ENCODE measurements around the gene CYB5A. TPM values are rescaled to one million over a fixed set of nuclear protein-coding genes. Genes with fewer than 3 reads are reported as not detected.
"Not testable (repeated sequence)": the region's sequence is repeated elsewhere in the genome, so short reads cannot be mapped to it uniquely, and the experiment has no call there.

The CYB5A gene
- total RNA-seq, 1 donor from 2014 or later: 36.0 TPM

DNA sequence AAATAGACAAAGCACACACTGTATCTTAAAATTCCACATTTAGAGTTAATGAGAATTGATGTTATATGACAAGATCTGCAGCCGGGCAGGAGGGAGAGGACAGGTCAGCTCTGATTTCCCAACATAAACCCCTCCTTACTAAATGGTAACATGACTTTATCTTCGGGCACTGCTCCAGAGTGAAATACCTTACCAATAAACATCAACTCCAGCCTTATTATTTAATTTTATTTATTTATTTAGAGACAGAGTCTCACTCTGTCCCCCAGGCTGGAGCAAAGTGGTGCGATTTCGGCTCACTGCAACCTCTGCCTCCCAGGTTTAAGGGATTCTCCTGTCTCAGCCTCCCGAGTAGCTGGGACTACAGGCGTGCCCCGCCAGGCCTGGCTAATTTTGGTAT is 1.7 kb downstream of the CYB5A start:
- H3K4me3 Mint-ChIP-seq: no peak overlapping the region
- H3K27ac Mint-ChIP-seq: no peak overlapping the region
- H3K4me1 Mint-ChIP-seq (ENCODE audit: low read depth): peaks cover 14% of the 10 kb centered on the region
- intact Hi-C loops (cut with micrococcal nuclease): loop anchor here (2.0 to 5.0 kb wide), 3 partner anchors 38 to 93 kb away; no protein-coding TSS in a partner anchor
- H3K36me3 Mint-ChIP-seq (ENCODE audit: low read depth): peaks cover 2% of the 10 kb centered on the region
- DNase-seq (ENCODE audit: low spot score): no peak
- H3K27me3 Mint-ChIP-seq (ENCODE audit: insufficient read depth): peaks cover 20% of the 10 kb centered on the region
- no peaks in the 10 kb centered on the region for H3K9me3 Mint-ChIP-seq

DNA sequence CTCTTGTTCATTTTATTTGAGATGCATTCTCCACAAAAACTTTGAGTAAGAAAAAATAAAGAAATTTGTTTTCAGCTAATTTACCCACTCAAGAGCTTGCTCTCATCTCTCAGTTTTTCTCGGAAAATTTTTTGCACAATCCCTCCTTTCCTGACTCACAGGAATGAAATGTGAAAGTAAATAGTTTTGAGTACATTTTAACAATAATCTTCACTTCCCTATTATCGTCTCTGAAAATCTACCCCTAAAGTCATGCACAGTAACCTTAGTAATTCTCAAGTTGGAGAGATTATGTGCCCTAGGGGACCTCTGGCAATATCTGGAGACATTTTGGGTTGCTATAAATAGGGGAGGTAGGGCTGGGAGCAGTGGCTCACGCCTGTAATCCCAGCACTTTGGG is 2.6 kb downstream of the CYB5A start:
- no peak overlapping the region for H3K4me3 Mint-ChIP-seq
- no peak for DNase-seq (ENCODE audit: low spot score)
- intact Hi-C loops (cut with micrococcal nuclease): no loop called here
- no peaks in the 10 kb centered on the region for H3K9me3 Mint-ChIP-seq
- peaks cover 20% of the 10 kb centered on the region for H3K27me3 Mint-ChIP-seq (ENCODE audit: insufficient read depth)
- H3K36me3 Mint-ChIP-seq (ENCODE audit: low read depth): peaks cover 2% of the 10 kb centered on the region
- no peak overlapping the region for H3K27ac Mint-ChIP-seq
- peaks cover 14% of the 10 kb centered on the region for H3K4me1 Mint-ChIP-seq (ENCODE audit: low read depth)

DNA sequence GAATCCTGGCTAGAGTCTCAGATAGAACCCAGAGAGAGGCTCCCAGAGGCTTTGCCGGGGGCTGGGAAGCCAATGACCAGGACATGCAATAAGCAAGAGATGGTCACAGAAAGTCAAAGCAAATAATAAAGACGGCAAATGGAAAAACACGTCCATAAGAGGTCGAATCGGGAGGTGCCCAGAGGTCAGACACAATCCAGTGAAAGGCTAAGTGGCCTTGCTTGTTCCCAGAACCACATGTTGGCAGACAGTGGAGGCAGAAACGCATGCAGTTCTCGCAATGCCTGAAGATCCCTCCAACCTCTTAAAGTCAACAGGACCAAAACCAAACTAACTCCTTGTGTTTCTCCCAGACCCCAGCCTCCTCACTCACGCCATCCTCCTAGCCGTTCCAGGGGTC is 3.0 kb downstream of the CYB5A start:
- intact Hi-C loops (cut with micrococcal nuclease): no loop called here

DNA sequence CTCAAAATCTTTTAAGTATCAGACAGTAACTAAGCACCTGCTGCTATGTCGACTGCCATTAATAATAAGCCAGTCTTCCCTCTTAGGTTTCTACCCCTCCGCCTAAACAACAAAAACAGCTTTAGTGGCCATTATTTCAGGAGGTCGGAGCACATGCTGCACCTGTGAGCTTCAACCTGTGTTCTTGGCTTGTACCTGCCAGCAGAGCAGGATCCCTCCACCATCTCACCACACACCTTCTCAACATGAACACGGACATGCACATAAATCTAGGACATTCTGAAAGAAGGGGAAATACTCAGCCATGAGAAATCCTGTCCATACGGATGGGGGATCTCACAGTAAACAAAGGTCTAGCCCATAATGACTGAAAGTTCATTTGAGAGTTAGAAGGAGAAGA is 3.7 kb downstream of the CYB5A start:
- peaks cover 18% of the 10 kb centered on the region for H3K27me3 Mint-ChIP-seq (ENCODE audit: insufficient read depth)
- intact Hi-C loops (cut with micrococcal nuclease): no loop called here
- H3K4me1 Mint-ChIP-seq (ENCODE audit: low read depth): peaks cover 14% of the 10 kb centered on the region
- H3K27ac Mint-ChIP-seq: no peak overlapping the region
- H3K9me3 Mint-ChIP-seq: no peaks in the 10 kb centered on the region
- peaks cover 2% of the 10 kb centered on the region for H3K36me3 Mint-ChIP-seq (ENCODE audit: low read depth)
- no peak for DNase-seq (ENCODE audit: low spot score)
- no peak overlapping the region for H3K4me3 Mint-ChIP-seq

More for the DNA sequence above, 3.0 kb downstream of the CYB5A start:
- H3K36me3 Mint-ChIP-seq (ENCODE audit: low read depth): peaks cover 2% of the 10 kb centered on the region
- no peak for DNase-seq (ENCODE audit: low spot score)
- peak overlapping the region; percentile 3 for H3K4me3 Mint-ChIP-seq
- peaks cover 14% of the 10 kb centered on the region for H3K4me1 Mint-ChIP-seq (ENCODE audit: low read depth)
- no peak overlapping the region for H3K27ac Mint-ChIP-seq
- no peaks in the 10 kb centered on the region for H3K9me3 Mint-ChIP-seq
- H3K27me3 Mint-ChIP-seq (ENCODE audit: insufficient read depth): peaks cover 20% of the 10 kb centered on the region

DNA sequence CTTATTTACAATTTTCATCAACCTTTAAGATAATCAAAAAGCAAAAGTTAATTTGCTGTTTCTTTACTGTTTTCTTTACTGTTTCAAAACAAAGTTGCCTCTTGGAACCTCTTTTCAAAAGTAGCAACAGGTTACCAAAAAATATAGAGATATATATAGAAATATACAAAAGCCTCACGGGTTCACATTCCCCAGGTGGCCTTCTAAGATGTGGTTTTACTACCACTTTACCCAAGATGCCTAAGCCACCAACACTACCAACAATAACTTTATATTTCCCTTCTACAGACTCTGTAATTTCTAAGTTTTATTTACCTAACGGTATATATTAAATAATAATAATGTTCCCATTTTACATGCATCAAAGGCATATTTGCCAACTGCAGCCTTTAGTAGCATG is 4.9 kb downstream of the CYB5A start:
- no peak for DNase-seq (ENCODE audit: low spot score)
- Mint-ChIP-seq H3K9me3 (no peaks in the 10 kb centered on the region), H3K4me3 (no peak overlapping the region), H3K4me1 (ENCODE audit: low read depth) (peaks cover 20% of the 10 kb centered on the region), H3K27ac (no peak overlapping the region), H3K27me3 (ENCODE audit: insufficient read depth) (peaks cover 15% of the 10 kb centered on the region), H3K36me3 (ENCODE audit: low read depth) (peaks cover 2% of the 10 kb centered on the region)
- intact Hi-C loops (cut with micrococcal nuclease): no loop called here

DNA sequence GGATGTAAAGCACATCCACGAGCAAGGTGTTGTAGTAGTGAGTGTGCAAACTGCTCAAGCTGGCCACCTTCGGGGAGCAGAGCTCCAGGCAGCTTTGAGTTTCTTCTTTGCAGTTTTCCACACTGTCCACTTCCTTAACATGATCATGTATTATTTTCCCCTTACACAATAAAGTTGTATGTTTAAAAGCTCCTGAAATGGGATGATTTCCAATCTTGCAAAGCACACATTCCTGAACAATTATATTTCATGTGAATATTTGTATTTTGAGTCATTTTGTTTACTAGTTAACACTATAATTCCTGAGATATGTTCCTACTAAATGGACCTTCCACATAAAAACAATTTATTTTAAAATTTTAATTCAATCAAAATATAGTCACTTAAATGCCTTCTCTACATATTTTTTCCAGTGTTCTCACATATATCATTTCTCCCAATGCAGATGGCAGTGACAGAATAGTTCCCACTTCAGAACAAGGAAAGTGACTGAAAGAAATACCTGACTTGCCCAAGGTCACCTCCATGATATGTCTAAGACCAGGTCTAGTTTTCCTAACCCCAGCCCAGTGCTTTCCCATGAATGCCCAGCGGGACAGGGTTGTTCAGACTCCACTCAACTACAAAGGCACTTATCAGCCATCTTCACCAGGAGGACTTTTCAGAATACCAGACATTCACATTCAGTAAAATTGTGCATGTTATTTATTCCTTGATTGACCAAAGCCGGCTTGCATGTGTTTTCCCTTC is 5.5 kb downstream of the CYB5A start:
- no peak overlapping the region for H3K4me3 Mint-ChIP-seq
- DNase-seq (ENCODE audit: low spot score): no peak
- peaks cover 22% of the 10 kb centered on the region for H3K4me1 Mint-ChIP-seq (ENCODE audit: low read depth)
- H3K27me3 Mint-ChIP-seq (ENCODE audit: insufficient read depth): peaks cover 13% of the 10 kb centered on the region
- H3K9me3 Mint-ChIP-seq: no peaks in the 10 kb centered on the region
- intact Hi-C loops (cut with micrococcal nuclease): no loop called here
- H3K27ac Mint-ChIP-seq: no peak overlapping the region
- H3K36me3 Mint-ChIP-seq (ENCODE audit: low read depth): no peaks in the 10 kb centered on the region

DNA sequence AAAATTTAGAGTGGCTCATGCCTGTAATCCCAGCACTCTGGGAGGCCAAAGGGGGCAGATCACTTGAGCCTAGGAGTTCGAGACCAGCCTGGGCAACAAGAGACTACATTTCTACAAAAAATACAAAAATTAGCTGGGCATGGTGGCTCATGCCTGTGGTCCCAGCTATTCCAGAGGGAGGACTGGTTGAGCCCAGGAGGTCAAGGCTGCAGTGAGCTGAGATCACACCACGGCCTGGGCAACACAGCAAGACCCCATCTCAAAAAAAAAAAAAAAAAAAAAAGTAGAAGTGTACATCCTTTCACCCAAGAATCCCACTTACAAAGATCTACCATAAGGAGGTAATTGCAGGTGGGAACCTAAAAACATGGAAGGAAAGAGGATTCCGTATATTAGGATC is 6.2 kb downstream of the CYB5A start:
- H3K9me3 Mint-ChIP-seq; DNase-seq (ENCODE audit: low spot score); H3K4me3 Mint-ChIP-seq; intact Hi-C loops (cut with micrococcal nuclease); H3K27ac Mint-ChIP-seq; H3K36me3 Mint-ChIP-seq (ENCODE audit: low read depth): not testable (repeated sequence)
- Mint-ChIP-seq H3K27me3 (ENCODE audit: insufficient read depth) (peaks cover 13% of the 10 kb centered on the region), H3K4me1 (ENCODE audit: low read depth) (peaks cover 24% of the 10 kb centered on the region)

DNA sequence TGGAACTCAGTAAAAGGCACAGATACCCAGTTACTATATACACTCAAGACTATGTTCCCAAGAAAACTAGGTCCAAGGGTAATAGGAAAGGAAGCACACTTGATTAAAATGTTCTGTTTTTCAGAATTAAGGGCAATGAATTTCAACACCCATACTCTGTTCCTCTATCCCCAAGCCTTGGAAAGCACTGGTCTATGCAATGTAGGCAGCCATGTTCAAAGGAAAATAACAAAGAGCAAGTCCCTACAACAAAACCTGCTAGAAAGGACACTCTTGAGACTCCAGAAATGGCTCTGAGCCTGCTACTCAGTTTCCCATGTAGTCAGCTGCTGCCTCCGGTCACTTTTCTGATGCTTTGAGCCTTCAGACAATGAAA is 6.8 kb downstream of the CYB5A start:
- Mint-ChIP-seq H3K4me1 (ENCODE audit: low read depth) (peaks cover 24% of the 10 kb centered on the region), H3K27me3 (ENCODE audit: insufficient read depth) (peaks cover 13% of the 10 kb centered on the region), H3K27ac (no peak overlapping the region), H3K4me3 (no peak overlapping the region), H3K36me3 (ENCODE audit: low read depth) (no peaks in the 10 kb centered on the region), H3K9me3 (no peaks in the 10 kb centered on the region)
- no peak for DNase-seq (ENCODE audit: low spot score)
- intact Hi-C loops (cut with micrococcal nuclease): no loop called here

DNA sequence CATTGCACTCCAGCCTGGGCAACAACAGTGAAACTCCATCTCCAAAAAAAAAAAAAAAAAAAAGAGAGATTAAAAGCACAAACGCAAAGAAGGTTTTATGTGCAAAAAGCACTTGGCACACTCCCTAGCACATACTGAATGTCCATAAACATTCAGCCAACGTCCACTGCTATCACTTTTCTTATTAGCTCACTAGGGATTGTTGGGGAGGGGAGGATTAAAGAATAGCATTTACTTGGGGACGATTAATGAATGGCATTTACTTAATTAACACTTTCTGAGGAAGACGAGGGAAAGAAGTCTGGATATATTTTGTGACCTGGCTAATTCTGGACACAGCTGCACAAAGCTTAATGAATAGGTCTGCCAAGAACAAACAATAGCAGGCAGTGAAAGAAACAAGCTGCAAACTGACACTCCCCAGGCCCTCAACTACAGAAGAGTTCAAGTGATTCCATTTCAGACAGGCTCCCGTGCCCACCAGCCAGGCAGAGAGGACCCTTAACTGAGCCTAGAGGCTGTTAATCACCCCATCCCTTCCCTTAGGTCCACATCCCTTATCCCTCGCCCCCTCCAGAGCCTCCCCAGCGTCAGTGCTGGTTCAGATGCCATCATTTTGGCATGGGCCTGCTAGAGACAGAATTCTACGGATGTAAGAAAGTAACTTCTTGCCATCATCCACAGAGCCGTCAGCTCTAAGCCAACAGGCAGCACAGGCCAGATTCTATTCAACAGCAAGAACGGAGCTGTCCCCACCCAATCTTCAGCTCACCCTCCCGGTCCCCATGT is 7.4 kb downstream of the CYB5A start:
- DNase-seq (ENCODE audit: low spot score): no peak
- H3K9me3 Mint-ChIP-seq: no peaks in the 10 kb centered on the region
- no peaks in the 10 kb centered on the region for H3K36me3 Mint-ChIP-seq (ENCODE audit: low read depth)
- no peak overlapping the region for H3K4me3 Mint-ChIP-seq
- H3K27ac Mint-ChIP-seq: no peak overlapping the region
- intact Hi-C loops (cut with micrococcal nuclease): no loop called here
- peaks cover 12% of the 10 kb centered on the region for H3K27me3 Mint-ChIP-seq (ENCODE audit: insufficient read depth)
- H3K4me1 Mint-ChIP-seq (ENCODE audit: low read depth): peaks cover 24% of the 10 kb centered on the region

DNA sequence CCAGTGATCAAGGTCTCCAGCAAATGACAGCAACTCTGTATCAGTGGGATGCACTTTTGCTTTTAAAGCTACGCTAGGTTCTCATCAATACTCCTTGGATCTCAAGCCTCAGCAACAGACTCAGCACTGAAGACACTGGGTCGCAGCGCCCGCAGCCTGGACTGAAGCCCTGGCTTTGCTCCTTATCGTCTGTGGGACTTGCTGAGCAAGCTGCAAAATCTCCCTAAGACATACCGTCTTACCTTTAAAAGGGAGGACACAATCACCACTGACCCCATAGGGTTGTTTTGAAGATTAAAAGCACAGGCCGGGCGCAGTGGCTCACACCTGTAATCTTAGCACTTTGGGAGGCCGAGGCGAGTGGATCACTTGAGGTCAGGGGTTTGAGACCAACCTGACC is 8.1 kb downstream of the CYB5A start:
- H3K9me3 Mint-ChIP-seq: no peaks in the 10 kb centered on the region
- intact Hi-C loops (cut with micrococcal nuclease): no loop called here
- H3K27me3 Mint-ChIP-seq (ENCODE audit: insufficient read depth): peaks cover 7% of the 10 kb centered on the region
- no peak overlapping the region for H3K4me3 Mint-ChIP-seq
- H3K4me1 Mint-ChIP-seq (ENCODE audit: low read depth): peaks cover 24% of the 10 kb centered on the region
- H3K36me3 Mint-ChIP-seq (ENCODE audit: low read depth): no peaks in the 10 kb centered on the region
- no peak for DNase-seq (ENCODE audit: low spot score)
- H3K27ac Mint-ChIP-seq: no peak overlapping the region

DNA sequence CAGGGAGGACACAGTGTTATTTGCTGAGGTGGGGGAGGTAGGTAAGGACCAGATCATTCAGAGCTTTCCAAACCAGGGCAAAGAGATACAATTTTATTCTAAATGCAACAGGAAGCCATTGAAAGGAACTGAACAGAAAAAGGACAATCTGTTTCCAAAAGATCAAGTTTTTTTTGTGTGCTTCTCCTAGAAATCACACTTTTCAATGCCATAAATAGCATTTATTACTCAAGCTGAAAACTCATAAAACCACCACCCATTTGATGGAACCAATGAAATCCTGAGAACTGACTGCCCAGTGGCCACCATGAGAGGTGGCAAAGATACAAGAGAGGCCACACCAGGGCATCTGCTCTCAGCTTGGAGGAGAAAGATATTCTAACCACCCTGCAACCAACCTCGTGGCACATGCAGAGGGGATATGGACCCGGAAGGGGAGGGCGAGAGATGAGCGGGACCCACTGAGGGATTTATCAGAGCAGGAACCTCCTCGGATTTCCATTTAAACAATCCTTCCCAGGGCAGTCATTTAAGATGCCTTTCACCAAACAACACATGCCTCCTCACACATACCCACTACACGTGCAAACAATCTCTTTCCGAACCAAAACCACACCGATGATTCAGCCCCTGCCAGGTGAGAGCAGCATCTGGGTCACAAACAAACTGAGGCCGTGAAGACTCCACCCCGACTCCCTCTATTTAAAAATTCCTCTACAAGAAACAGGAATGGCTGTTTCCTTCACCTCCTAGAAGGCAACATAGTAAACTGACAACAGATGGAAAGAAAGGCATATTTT is 8.8 kb downstream of the CYB5A start:
- intact Hi-C loops (cut with micrococcal nuclease): no loop called here
- no peak for DNase-seq (ENCODE audit: low spot score)
- Mint-ChIP-seq H3K9me3 (no peaks in the 10 kb centered on the region), H3K4me3 (no peak overlapping the region), H3K4me1 (ENCODE audit: low read depth) (peaks cover 24% of the 10 kb centered on the region), H3K36me3 (ENCODE audit: low read depth) (no peaks in the 10 kb centered on the region), H3K27me3 (ENCODE audit: insufficient read depth) (peaks cover 6% of the 10 kb centered on the region), H3K27ac (peak overlapping the region; percentile 13)

DNA sequence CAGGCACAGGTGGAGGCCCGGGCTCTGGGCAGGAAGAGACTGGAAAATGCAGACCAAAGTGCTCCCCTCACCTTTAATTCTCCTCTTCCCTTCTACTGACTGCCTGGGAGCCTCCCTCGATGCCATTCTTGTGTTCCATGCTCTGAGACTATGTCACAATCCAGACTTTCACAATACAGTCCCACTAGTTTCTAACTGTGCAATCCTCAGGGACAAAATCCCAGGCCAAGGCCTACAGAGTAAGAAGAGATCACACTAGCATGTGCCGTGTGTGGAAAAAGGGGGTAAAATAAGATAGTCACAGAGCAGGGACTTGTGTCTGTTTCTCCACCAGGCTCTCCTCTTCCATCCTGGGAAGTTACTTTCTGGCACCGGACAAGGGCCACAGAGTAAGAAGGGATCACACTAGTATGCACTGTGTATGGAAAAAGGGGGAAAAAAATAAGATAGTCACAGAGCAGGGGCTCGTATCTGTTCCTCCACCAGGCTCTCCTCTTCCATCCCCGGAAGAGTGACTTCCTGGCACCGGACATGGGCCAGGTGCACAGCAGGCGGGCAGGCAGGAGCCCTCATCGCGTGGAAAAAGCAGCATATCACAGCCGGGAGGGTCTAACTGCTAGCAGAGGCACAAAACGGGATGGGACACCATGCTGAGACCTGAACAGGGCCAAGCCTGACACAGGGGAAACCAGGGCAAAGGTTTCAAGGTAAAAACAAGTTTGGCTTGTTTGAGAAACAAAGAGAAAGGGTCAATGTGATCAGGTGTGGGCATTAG is 9.6 kb downstream of the CYB5A start:
- Mint-ChIP-seq H3K27ac (no peak overlapping the region), H3K36me3 (ENCODE audit: low read depth) (no peaks in the 10 kb centered on the region), H3K4me1 (ENCODE audit: low read depth) (peaks cover 24% of the 10 kb centered on the region), H3K4me3 (no peak overlapping the region), H3K9me3 (no peaks in the 10 kb centered on the region), H3K27me3 (ENCODE audit: insufficient read depth) (peaks cover 3% of the 10 kb centered on the region)
- intact Hi-C loops (cut with micrococcal nuclease): no loop called here
- DNase-seq (ENCODE audit: low spot score): no peak
